ENCODE data around the gene VGLL4. TPM values are rescaled to one million over a fixed set of nuclear protein-coding genes. Genes with fewer than 3 reads are reported as not detected.

Gene VGLL4
- total RNA-seq, 2 donors from 2014 or later, result 47.5 to 49.7 TPM

GRCh38 chr3:11549580-11550140, 94.1 kb downstream of the VGLL4 start:
- H3K4me3 ChIP-seq (ENCODE audit: low read length), result no peak overlapping the region
- no peak for DNase-seq
- no peak overlapping the region for H3K9ac ChIP-seq (ENCODE audit: extremely low read depth, low read length, poor library complexity, severe bottlenecking)
- TF ChIP-seq CTCF (conservative IDR thresholded peaks at IDR 0.05), result no peak
- no peaks in the 10 kb centered on the region for H3K4me1 ChIP-seq (ENCODE audit: control insufficient read depth, insufficient read depth, low read length)
- Mint-ChIP-seq H3K27ac (no peak overlapping the region), H3K27me3 (ENCODE audit: insufficient read depth) (no peaks in the 10 kb centered on the region), H3K4me1 (peaks cover 4% of the 10 kb centered on the region), H3K36me3 (ENCODE audit: low read depth) (peaks cover 12% of the 10 kb centered on the region), H3K4me3 (no peak overlapping the region), H3K9me3 (no peaks in the 10 kb centered on the region)
- no peaks in the 10 kb centered on the region for H3K9me3 ChIP-seq (ENCODE audit: control insufficient read depth, low read length)
- WGBS, 2 experiments (ENCODE audit: insufficient coverage in 1 of 2, insufficient read length in 1 of 2), result 93 to 95% methylated on average over 8 to 9 of the region's 9 CpGs
- H3K36me3 ChIP-seq (ENCODE audit: control insufficient read depth, insufficient read depth, low read length), result no peaks in the 10 kb centered on the region
- no peaks in the 10 kb centered on the region for H3K27me3 ChIP-seq (ENCODE audit: control insufficient read depth, insufficient read depth, low read length, poor library complexity, severe bottlenecking)
- no peak overlapping the region for H3K27ac ChIP-seq (ENCODE audit: low read depth, low read length)

- H3K27ac Mint-ChIP-seq, result no peak overlapping the region
- H3K27me3 ChIP-seq (ENCODE audit: control insufficient read depth, insufficient read depth, low read length, poor library complexity, severe bottlenecking), result no peaks in the 10 kb centered on the region
- no peaks in the 10 kb centered on the region for H3K9me3 Mint-ChIP-seq
- H3K4me3 Mint-ChIP-seq, result no peak overlapping the region
- H3K4me1 ChIP-seq (ENCODE audit: control insufficient read depth, insufficient read depth, low read length), result no peaks in the 10 kb centered on the region
- no peaks in the 10 kb centered on the region for H3K36me3 ChIP-seq (ENCODE audit: control insufficient read depth, insufficient read depth, low read length)
- H3K27ac ChIP-seq (ENCODE audit: low read depth, low read length), result no peak overlapping the region
- no peak overlapping the region for H3K9ac ChIP-seq (ENCODE audit: extremely low read depth, low read length, poor library complexity, severe bottlenecking)
- no peaks in the 10 kb centered on the region for H3K9me3 ChIP-seq (ENCODE audit: control insufficient read depth, low read length)
- no peak for TF ChIP-seq CTCF (conservative IDR thresholded peaks at IDR 0.05)
- no peak overlapping the region for H3K4me3 ChIP-seq (ENCODE audit: low read length)
- H3K36me3 Mint-ChIP-seq (ENCODE audit: low read depth), result peaks cover 12% of the 10 kb centered on the region
- no peaks in the 10 kb centered on the region for H3K27me3 Mint-ChIP-seq (ENCODE audit: insufficient read depth)
- DNase-seq, result no peak
- WGBS, 2 experiments (ENCODE audit: insufficient coverage in 1 of 2, insufficient read length in 1 of 2), result 90 to 95% methylated on average over 4 to 7 of the region's 7 CpGs
- H3K4me1 Mint-ChIP-seq, result peaks cover 5% of the 10 kb centered on the region
Measured at GRCh38 chr3:11548721-11549131, 95.0 kb downstream of the VGLL4 start.

GRCh38 chr3:11547498-11547897, 96.2 kb downstream of the VGLL4 start:
- H3K36me3 ChIP-seq (ENCODE audit: control insufficient read depth, insufficient read depth, low read length), result no peaks in the 10 kb centered on the region
- H3K4me1 ChIP-seq (ENCODE audit: control insufficient read depth, insufficient read depth, low read length), result no peaks in the 10 kb centered on the region
- no peaks in the 10 kb centered on the region for H3K9me3 ChIP-seq (ENCODE audit: control insufficient read depth, low read length)
- WGBS, 2 experiments (ENCODE audit: insufficient coverage in 1 of 2, insufficient read length in 1 of 2), result 93 to 100% methylated on average over 1 to 2 of the region's 2 CpGs
- Mint-ChIP-seq H3K4me3 (no peak overlapping the region), H3K27ac (no peak overlapping the region), H3K4me1 (peaks cover 5% of the 10 kb centered on the region), H3K36me3 (ENCODE audit: low read depth) (peaks cover 7% of the 10 kb centered on the region), H3K27me3 (ENCODE audit: insufficient read depth) (no peaks in the 10 kb centered on the region), H3K9me3 (no peaks in the 10 kb centered on the region)
- no peak overlapping the region for H3K4me3 ChIP-seq (ENCODE audit: low read length)
- H3K9ac ChIP-seq (ENCODE audit: extremely low read depth, low read length, poor library complexity, severe bottlenecking), result no peak overlapping the region
- no peaks in the 10 kb centered on the region for H3K27me3 ChIP-seq (ENCODE audit: control insufficient read depth, insufficient read depth, low read length, poor library complexity, severe bottlenecking)
- no peak for DNase-seq
- no peak for TF ChIP-seq CTCF (conservative IDR thresholded peaks at IDR 0.05)
- no peak overlapping the region for H3K27ac ChIP-seq (ENCODE audit: low read depth, low read length)
